ENCODE measurements around the gene PLB1. TPM values are rescaled to one million over a fixed set of nuclear protein-coding genes. Genes with fewer than 3 reads are reported as not detected.

The PLB1 gene
- total and polyA plus RNA-seq, 2 experiments from 2014 or later = 0.06 to 0.21 TPM

- TF ChIP-seq REST (IDR thresholded peaks at IDR 0.05; ENCODE audit: unreplicated experiment) (no peak), STAT1 (IDR thresholded peaks at IDR 0.05; ENCODE audit: unreplicated experiment) (no peak)
Observed at GRCh38 chr2:28602751-28603639, 107.1 kb downstream of the PLB1 start (continued).

DNA sequence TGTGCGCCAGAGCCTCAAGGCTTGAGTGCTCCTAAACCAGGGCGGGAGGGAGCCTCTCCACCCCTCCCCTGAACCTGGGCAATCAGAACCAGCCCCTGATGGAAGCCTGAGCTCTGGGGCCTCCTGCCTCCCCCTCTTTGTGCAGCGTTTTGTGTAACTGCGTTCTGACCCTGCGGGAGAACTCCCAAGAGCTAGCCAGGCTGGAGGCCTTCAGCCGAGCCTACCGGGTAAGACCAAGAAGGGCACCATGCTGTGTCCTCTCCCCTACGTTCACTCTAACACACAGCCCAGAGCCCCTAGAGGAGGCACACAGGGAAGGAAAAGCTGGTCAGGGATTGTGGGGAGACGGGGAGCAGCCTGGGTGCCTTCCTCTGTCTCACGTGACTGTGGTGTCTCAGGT, 108.0 kb downstream of the PLB1 start:
- Histone ChIP-seq H3K9me2 (ENCODE audit: insufficient read depth) (no peaks in the 10 kb centered on the region), H3K4me1 (ENCODE audit: insufficient read depth) (no peaks in the 10 kb centered on the region), H3K27me3 (ENCODE audit: insufficient read depth) (no peaks in the 10 kb centered on the region), H2AFZ (no peak overlapping the region), H4K20me1 (replicated peaks; ENCODE audit: insufficient read depth) (no peaks in the 10 kb centered on the region), H3K4me3 (no peak overlapping the region), H3K27ac (ENCODE audit: low read depth) (no peak overlapping the region), H3F3A (replicated peaks; ENCODE audit: low read depth) (no peaks in the 10 kb centered on the region), H3K4me2 (no peak overlapping the region), H3K79me2 (replicated peaks; ENCODE audit: insufficient read depth) (no peaks in the 10 kb centered on the region), H3K36me3 (ENCODE audit: insufficient read depth) (no peaks in the 10 kb centered on the region)
- no peak for ATAC-seq
- Mint-ChIP-seq H3K9me3 (no peaks in the 10 kb centered on the region), H3K27ac (no peak overlapping the region), H3K4me3 (no peak overlapping the region), H3K4me1 (peaks cover 18% of the 10 kb centered on the region), H3K36me3 (ENCODE audit: low read depth) (no peaks in the 10 kb centered on the region), H3K27me3 (ENCODE audit: insufficient read depth, low read depth, poor library complexity) (peaks cover 3% of the 10 kb centered on the region)
- DNase-seq (ENCODE audit: low spot score) = no peak
- TF ChIP-seq ZNF114 (CRISPR knock-in tag; IDR thresholded peaks at IDR 0.05) (no peak), CTCF (conservative IDR thresholded peaks at IDR 0.05; ENCODE audit: low read depth in 2 of 2) (no peak), CREB1 (CRISPR knock-in tag; IDR thresholded peaks at IDR 0.05; ENCODE audit: low read depth) (no peak), EZH2 (IDR thresholded peaks at IDR 0.05; ENCODE audit: low read depth, unreplicated experiment) (no peak), EZH2phosphoT487 (IDR thresholded peaks at IDR 0.05; ENCODE audit: unreplicated experiment) (no peak), POLR2AphosphoS5 (IDR thresholded peaks at IDR 0.05; ENCODE audit: low read depth) (no peak), ZNF462 (CRISPR knock-in tag; IDR thresholded peaks at IDR 0.05) (no peak)
- TF ChIP-seq, protein P1, sequence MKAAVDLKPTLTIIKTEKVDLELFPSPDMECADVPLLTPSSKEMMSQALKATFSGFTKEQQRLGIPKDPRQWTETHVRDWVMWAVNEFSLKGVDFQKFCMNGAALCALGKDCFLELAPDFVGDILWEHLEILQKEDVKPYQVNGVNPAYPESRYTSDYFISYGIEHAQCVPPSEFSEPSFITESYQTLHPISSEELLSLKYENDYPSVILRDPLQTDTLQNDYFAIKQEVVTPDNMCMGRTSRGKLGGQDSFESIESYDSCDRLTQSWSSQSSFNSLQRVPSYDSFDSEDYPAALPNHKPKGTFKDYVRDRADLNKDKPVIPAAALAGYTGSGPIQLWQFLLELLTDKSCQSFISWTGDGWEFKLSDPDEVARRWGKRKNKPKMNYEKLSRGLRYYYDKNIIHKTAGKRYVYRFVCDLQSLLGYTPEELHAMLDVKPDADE (IDR thresholded peaks at IDR 0.05) = no peak
